Spleen (tissue), 11 donors: Measurements from ENCODE around the gene DDAH1. TPM values are rescaled to one million over a fixed set of nuclear protein-coding genes. Genes with fewer than 3 reads are reported as not detected.

ENCODE experiments used
- DNase-seq: peaks from one replicate; pipeline ENCODE4 v3.0.0-alpha.2; 2020
- H3K27ac ChIP-seq, 8 donors: fragments of 200-600 bp; sonication (generic) in 7 of 8; 1 replicate in 4 of 8; 2 replicates in 4 of 8; pipeline versions ENCODE4 v1.5.0 to v1.8.0; 2016 to 2021; ENCODE audit warnings: inconsistent platforms in 4 of 8, mild to moderate bottlenecking in 4 of 8, moderate library complexity in 1 of 8
- H3K27me3 ChIP-seq, 7 donors: fragments of 200-600 bp; sonication (generic) in 6 of 7; replicated peaks in 1 of 7; 1 replicate in 4 of 7; 2 replicates in 3 of 7; pipeline versions ENCODE4 v1.5.0 to v1.8.0; 2016 to 2021; ENCODE audit warnings: inconsistent platforms in 3 of 7, mild to moderate bottlenecking in 1 of 7
- H3K36me3 ChIP-seq, 6 donors: fragments of 200-600 bp; sonication (generic) in 5 of 6; 1 replicate in 4 of 6; 2 replicates in 2 of 6; pipeline versions ENCODE4 v1.5.0 to v1.8.0; 2016 to 2021; ENCODE audit warnings: inconsistent platforms in 2 of 6
- H3K4me1 ChIP-seq, 6 donors: fragments of 200-600 bp; sonication (generic) in 5 of 6; 1 replicate in 3 of 6; 2 replicates in 3 of 6; pipeline versions ENCODE4 v1.5.0 to v1.8.0; 2016 to 2021; ENCODE audit warnings: inconsistent platforms in 3 of 6
- H3K4me3 ChIP-seq, 8 donors: fragments of 200-600 bp; sonication (generic) in 7 of 8; 1 replicate in 4 of 8; 2 replicates in 4 of 8; pipeline versions ENCODE4 v1.5.0 to v1.8.0; 2016 to 2021; ENCODE audit warnings: inconsistent platforms in 4 of 8, mild to moderate bottlenecking in 4 of 8, moderate library complexity in 2 of 8
- H3K9me3 ChIP-seq, 8 donors: fragments of 200-600 bp; sonication (generic) in 7 of 8; 1 replicate in 4 of 8; 2 replicates in 4 of 8; pipeline versions ENCODE4 v1.5.0 to v1.8.0; 2016 to 2021; ENCODE audit warnings: inconsistent platforms in 4 of 8
- CTCF ChIP-seq, 11 experiments: fragments of 200-600 bp in 7 of 11; fragments of 450-650 bp in 4 of 11; sonication (generic) in 4 of 11; IDR thresholded peaks in 8 of 11; conservative IDR thresholded peaks in 3 of 11; 1 replicate in 7 of 11; 2 replicates in 4 of 11; pipeline versions ENCODE4 v1.4.0 to v1.8.0; 2016 to 2021; ENCODE audit warnings: antibody characterized with exemption in 11 of 11, inconsistent platforms in 4 of 11, mild to moderate bottlenecking in 1 of 11
- POLR2A ChIP-seq, 3 donors: fragments of 450-650 bp; IDR thresholded peaks; one replicate each; pipeline ENCODE4 v1.5.1; 2017; ENCODE audit warnings: antibody characterized with exemption in 3 of 3, mild to moderate bottlenecking in 1 of 3
- POLR2AphosphoS5 ChIP-seq, 3 donors: sonication (generic); formaldehyde crosslinking; IDR thresholded peaks; one replicate each; pipeline ENCODE4 v1.5.1; 2017; ENCODE audit warnings: antibody characterized with exemption in 3 of 3
- WGBS, 5 donors: extraction: QIAGEN DNeasy Blood & Tissue Kit in 3 of 5; methylation state at CpG; one replicate each; pipeline versions ENCODE4 v1.1.5 to v1.1.7; 2013 to 2018; 5-methylcytosine and 5-hydroxymethylcytosine counted together
- intact Hi-C: fragments of 100-400 bp; cut with DNase I; formaldehyde crosslinking; loops from one replicate; pipeline ENCODE4 v1.15.0; 2023; ENCODE audit warnings: low total_unique reads
- polyA plus RNA-seq, 3 donors: library from polyadenylated mRNA; stranded (reverse); fragments of 200-250 nt; gene quantifications; one replicate each; pipeline ENCODE4 v1.2.1, GENCODE V29; 2013
- total RNA-seq, 7 donors: library from RNA; depleted of rRNA in 3 of 7; stranded (reverse); fragments of >200 nt in 3 of 7; fragmentation: NEBNext Ultra II Directional in 4 of 7; extraction: Animal tissue kit (Norgen Biotek cat#: 25700) in 4 of 7; gene quantifications; one replicate each; pipeline versions ENCODE4 v1.1.0 to v1.2.1, GENCODE V29; 2016 to 2021
- donor health status: healthy with polysubstance abuse.
- donor health status: DM: no; HTN: no; CAD: no; lungs with moderate emphysema.
- donor health status: DM: no; HTN: no; CAD: no.
- donor health status: Bipolar disorder and iron deficiency.
- donor health status: healthy.
- donor health status: DM: no; HTN: no; CAD: no.
- donor health status: DM: yes; HTN: yes; CAD: no.

The DDAH1 gene
- total and polyA plus RNA-seq, 10 donors = 1.8 to 19.8 (median 13.7) TPM

GRCh38 chr1:85314726-85315125, 150.2 kb downstream of the DDAH1 start:
- Histone ChIP-seq H3K9me3 (no peaks in the 10 kb centered on the region), H3K36me3 (no peaks in the 10 kb centered on the region), H3K27me3 (no peaks in the 10 kb centered on the region), H3K27ac (peak overlapping the region in 6 of 8 donors; percentile 8 to 70 (median 36)), H3K4me3 (no peak overlapping the region), H3K4me1 (peaks cover 0 to 30% (median 5%) of the 10 kb centered on the region in 6 donors)
- intact Hi-C loops = loop anchor here (5.0 to 10.0 kb wide), 3 partner anchors 188 to 700 kb away; partner anchors contain the start of gene CCN1
- TF ChIP-seq POLR2A (IDR thresholded peaks at IDR 0.05) = no peak
- no peak for TF ChIP-seq CTCF (IDR thresholded peaks at IDR 0.05 in 8 of 11, conservative IDR thresholded peaks at IDR 0.05 in 3 of 11)
- no peak for TF ChIP-seq POLR2AphosphoS5 (IDR thresholded peaks at IDR 0.05)
- no peak for DNase-seq

- H3K27me3 ChIP-seq = no peaks in the 10 kb centered on the region
- intact Hi-C loops = loop anchor here (5.0 to 10.0 kb wide), 3 partner anchors 188 to 701 kb away; partner anchors contain the start of gene CCN1
- H3K36me3 ChIP-seq = no peaks in the 10 kb centered on the region
- TF ChIP-seq POLR2AphosphoS5 (IDR thresholded peaks at IDR 0.05) (no peak), CTCF (IDR thresholded peaks at IDR 0.05 in 8 of 11, conservative IDR thresholded peaks at IDR 0.05 in 3 of 11) (no peak), POLR2A (IDR thresholded peaks at IDR 0.05) (no peak)
- H3K4me3 ChIP-seq = no peak overlapping the region
- DNase-seq = no peak
- peak overlapping the region in 7 of 8 donors; percentile 8 to 70 (median 37) for H3K27ac ChIP-seq
- H3K4me1 ChIP-seq = peaks cover 0 to 26% (median 5%) of the 10 kb centered on the region in 6 donors
- H3K9me3 ChIP-seq = no peaks in the 10 kb centered on the region
- WGBS, 5 donors = 49 to 59% (median 57%) methylated on average over 3 of the region's 3 CpGs
Measured at GRCh38 chr1:85313888-85314696, 150.9 kb downstream of the DDAH1 start.

GRCh38 chr1:85311818-85312217, 153.1 kb downstream of the DDAH1 start:
- H3K27ac ChIP-seq = no peak overlapping the region
- peaks cover 0 to 35% (median 15%) of the 10 kb centered on the region in 6 donors for H3K4me1 ChIP-seq
- intact Hi-C loops = loop anchor here (5.0 to 10.0 kb wide), 3 partner anchors 190 to 703 kb away; partner anchors contain the start of gene CCN1
- H3K9me3 ChIP-seq = no peaks in the 10 kb centered on the region
- no peaks in the 10 kb centered on the region for H3K36me3 ChIP-seq
- H3K27me3 ChIP-seq = peaks cover 0 to 15% (median 0%) of the 10 kb centered on the region in 7 donors
- WGBS, 5 donors = 58 to 79% (median 64%) methylated on average over 2 of the region's 2 CpGs
- TF ChIP-seq POLR2A (IDR thresholded peaks at IDR 0.05) (no peak), POLR2AphosphoS5 (IDR thresholded peaks at IDR 0.05) (no peak), CTCF (IDR thresholded peaks at IDR 0.05 in 8 of 11, conservative IDR thresholded peaks at IDR 0.05 in 3 of 11) (no peak)
- DNase-seq = no peak
- no peak overlapping the region for H3K4me3 ChIP-seq

GRCh38 chr1:85308833-85309350, 156.1 kb downstream of the DDAH1 start:
- peaks cover 0 to 14% (median 10%) of the 10 kb centered on the region in 6 donors for H3K4me1 ChIP-seq
- no peak overlapping the region for H3K4me3 ChIP-seq
- no peak for DNase-seq
- intact Hi-C loops = loop anchor here (5.0 kb wide), 1 partner anchor 383 kb away; no protein-coding TSS in a partner anchor
- H3K27ac ChIP-seq = no peak overlapping the region
- TF ChIP-seq CTCF (IDR thresholded peaks at IDR 0.05 in 8 of 11, conservative IDR thresholded peaks at IDR 0.05 in 3 of 11) (no peak), POLR2AphosphoS5 (IDR thresholded peaks at IDR 0.05) (no peak), POLR2A (IDR thresholded peaks at IDR 0.05) (no peak)
- H3K36me3 ChIP-seq = no peaks in the 10 kb centered on the region
- peaks cover 0 to 15% (median 0%) of the 10 kb centered on the region in 7 donors for H3K27me3 ChIP-seq
- no peaks in the 10 kb centered on the region for H3K9me3 ChIP-seq
- 79 to 89% (median 84%) methylated on average over 4 of the region's 4 CpGs for WGBS, 5 donors
